NCI-H446 (cell line): Measurements from ENCODE around the gene NDUFAF2.
A peak's percentile ranks its signal among the peaks of the same experiment; 100 is the strongest.
"Not testable (repeated sequence)": the region's sequence is repeated elsewhere in the genome, so short reads cannot be mapped to it uniquely, and the experiment has no call there.

Experiments used
- DNase-seq, 2 experiments: peaks; one replicate each; lab custom pipeline; 2025; lab: John Stamatoyannopoulos, UW

Gene NDUFAF2

DNA sequence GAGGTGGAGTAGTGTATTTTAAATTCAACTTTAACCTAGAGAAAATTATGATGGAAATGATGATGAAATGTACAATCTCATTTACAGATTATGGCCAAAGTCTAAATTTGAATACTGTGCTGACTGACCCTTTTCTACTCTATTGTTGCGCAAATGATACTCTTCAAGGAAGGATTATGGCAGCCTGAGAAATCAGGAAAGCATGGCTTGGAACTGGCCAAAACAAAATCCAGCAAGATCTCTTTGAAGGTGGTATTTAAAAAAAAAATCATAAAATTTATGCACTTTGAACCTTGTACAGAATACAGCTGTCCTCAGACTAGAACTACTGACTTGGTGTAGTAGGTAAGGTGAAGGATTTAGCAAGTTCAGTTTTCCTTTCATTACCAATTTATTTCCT lies 105.3 kb downstream of the NDUFAF2 start:
- no peak for DNase-seq

DNA sequence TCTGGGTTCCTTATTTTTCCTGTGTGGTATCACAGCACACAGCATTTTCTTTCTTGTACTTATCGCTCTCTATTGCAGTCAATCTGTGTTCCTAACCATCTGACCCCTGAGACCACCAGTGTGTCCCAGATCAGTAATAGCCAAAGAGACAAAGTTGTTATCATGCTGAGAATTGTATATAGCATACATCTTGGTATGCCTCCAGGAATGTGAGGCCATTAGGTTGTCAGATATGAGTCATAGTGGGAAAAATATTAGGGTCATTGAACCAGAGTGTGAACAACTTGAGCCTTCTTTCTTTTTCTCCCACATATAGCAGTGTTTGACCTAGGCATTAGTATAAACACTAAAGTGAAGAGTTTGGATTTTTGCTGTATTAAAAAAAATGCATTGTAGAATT lies 106.3 kb downstream of the NDUFAF2 start:
- no peak for DNase-seq

GRCh38 chr5:61052882-61053281 lies 107.9 kb downstream of the NDUFAF2 start:
- no peak for DNase-seq

- no peak for DNase-seq
Measured at GRCh38 chr5:61053937-61054336, 108.9 kb downstream of the NDUFAF2 start.

DNA sequence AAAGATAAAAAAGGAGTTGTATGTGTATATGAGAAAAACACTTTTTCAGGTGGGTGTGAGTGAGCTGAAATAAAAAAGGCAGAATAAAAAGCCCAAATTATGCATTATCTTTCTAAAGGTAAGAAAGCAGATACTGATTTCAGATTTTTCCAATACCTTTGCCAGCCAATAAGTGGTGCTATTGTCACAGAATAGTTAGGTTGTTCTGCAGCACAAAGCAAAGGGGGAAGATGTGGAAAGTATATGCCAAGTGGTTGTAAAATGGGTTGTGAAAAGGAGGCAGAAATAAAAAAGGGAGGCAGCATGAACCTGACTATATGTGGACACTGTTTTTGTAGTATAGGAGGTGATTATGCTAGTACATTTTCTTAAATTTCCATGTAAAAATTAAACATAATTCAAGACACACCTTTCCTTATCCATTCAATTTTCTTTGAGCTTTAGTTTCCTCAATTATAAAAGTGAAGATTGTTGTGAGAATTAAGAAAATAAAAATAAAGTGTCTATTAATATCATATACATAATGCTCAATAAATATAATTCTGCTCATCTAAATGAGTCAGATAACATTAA lies 110.5 kb downstream of the NDUFAF2 start:
- peak; percentile 8 to 45 for DNase-seq

- no peak for DNase-seq
Measured at GRCh38 chr5:61059499-61059898, 114.5 kb downstream of the NDUFAF2 start.

- no peak for DNase-seq
Measured at GRCh38 chr5:61069150-61069549, 124.1 kb downstream of the NDUFAF2 start.

GRCh38 chr5:61071526-61071925 lies 126.5 kb downstream of the NDUFAF2 start:
- DNase-seq: no peak

- no peak for DNase-seq
Measured at GRCh38 chr5:61076626-61077025, 131.6 kb downstream of the NDUFAF2 start.

GRCh38 chr5:61081741-61082140 lies 136.7 kb downstream of the NDUFAF2 start:
- DNase-seq: no peak

DNA sequence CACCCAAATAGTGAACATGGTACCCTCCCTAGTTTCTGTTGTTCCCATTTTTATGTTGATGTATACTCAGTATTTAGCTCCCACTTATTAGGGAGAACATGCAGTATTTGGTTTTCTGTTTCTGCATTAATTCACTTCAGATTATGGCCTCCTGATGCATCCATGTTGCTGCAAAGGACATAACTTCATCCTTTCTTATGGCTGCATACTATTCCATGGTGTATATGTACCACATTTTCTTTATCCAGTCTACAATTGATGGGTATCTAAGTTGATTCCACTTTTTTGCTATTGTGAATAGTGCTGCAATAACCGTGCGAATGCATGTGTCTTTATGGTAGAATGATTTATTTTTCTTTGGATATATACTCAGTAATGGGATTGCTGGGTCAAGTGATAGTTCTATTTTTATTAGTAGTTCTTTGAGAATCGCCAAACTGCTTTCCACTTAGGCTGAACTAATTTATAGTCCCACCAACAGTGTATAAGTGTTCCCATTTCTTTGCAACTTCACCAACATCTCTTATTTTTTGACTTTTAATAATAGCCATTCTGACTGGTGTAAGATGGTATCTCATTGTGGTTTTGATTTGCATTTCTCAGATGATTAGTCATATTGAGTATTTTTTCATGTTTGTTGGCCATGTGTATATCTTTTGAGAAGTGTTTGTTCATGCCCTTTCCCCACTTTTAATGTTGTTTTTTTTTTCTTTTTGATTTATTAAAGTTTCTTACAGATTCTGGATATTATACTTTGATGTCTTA lies 137.7 kb downstream of the NDUFAF2 start:
- DNase-seq: no peak

DNA sequence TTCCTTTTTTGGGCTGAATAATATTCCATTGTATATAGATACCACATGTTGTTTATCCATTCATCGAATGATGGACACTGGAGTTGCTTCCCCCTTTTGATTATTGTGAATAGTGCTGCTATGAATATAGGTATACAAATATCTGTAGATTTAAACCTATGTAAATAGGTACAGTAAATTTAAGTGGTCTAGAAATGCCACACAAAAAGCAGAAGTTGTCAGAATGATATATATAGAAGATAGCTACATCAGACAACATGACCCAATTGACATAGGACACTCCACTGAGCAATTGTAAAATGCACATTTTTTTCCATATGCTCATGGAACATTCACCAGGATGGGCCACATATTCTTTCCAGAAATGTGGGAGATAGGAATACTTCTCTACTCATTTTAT lies 139.7 kb downstream of the NDUFAF2 start:
- no peak for DNase-seq

DNA sequence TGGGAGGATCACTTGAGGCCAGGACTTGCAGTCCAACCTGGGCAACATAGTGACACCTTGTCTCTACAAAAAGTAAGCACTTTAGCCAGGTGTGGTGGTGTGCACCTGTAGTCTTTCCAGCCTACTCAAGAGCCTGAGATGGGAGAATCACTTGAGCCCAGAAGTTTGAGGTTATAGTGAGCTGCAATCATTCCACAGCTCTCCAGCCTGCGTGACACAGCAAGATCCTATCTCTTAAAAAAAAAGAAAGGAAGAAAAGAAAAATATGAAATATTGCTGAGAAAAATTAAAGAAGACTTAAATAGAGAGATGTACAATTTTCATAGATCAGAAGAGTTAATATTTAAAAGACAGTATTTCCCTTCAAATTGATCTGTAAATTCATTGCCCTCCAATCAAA lies 140.9 kb downstream of the NDUFAF2 start:
- DNase-seq: no peak

DNA sequence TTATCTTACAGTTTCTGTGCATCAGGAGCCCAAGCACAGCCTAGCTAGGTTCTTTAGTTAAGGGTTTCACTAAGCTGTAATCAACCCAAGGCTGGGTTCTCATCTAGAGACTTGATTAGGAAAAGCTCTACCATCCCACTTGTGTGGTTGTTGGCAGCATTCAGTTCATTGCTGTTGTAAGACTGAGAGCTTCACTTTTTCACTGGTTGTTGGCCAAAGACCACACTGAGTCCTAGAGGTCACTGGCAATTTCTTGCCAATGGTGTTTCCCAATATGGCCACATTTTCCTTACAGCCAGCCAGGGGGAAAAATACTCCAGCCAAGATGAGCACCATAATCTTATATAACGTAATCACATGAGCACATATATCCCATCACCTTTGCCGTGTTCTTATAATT lies 142.9 kb downstream of the NDUFAF2 start:
- no peak for DNase-seq

GRCh38 chr5:61089351-61089750 lies 144.3 kb downstream of the NDUFAF2 start:
- no peak for DNase-seq

DNA sequence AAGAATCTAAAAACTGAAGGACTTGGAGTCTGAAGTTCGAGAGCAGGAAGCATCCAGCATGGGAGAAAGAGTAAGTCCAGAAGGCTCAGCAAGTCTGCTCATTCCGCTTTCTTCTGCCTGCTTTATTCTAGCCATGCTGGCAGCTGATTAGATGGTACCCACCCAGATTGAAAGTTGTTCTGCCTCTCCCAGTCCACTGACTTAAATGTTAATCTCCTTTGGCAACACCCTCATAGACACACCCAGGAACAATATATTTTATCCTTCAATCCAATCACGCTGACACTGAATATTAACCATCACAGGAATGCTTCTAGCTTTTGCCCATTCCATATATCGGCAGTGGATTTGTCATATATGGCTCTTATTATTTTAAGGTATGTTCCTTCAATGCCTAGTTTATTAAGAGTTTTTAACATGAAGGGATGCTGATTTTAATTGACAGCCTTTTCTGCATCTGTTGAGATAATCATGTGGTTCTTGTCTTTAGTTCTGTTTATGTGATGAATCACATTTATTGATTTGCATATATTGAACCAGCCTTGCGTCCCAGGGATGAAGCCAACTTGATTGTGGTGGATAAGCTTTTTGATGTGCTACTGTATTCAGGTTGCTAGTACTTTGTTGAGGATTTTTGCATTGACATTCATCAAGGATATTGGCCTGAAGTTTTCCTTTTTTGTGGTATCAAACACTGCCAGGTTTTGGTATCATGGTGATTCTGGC lies 148.2 kb downstream of the NDUFAF2 start:
- DNase-seq: not testable (repeated sequence)

DNA sequence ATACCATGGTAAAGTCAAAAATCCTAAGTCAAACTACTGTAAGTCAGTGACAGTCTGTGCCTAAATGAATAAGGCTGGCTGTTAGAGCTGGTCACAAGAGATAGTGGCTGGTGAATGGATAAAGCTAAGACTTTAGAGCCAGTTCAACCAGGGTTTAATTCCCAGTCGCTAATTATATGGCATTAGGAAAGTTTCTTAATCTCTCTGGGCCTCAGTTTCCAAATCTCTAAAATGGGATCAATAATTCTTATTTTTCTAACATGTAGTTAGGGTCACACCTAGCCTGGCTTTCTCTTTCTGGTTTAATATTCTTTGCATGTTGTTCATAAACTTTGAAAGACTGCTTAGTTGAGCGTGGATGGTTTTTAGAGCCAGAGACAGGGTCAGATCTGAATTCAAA lies 152.5 kb downstream of the NDUFAF2 start:
- no peak for DNase-seq

GRCh38 chr5:61098251-61098995 lies 153.4 kb downstream of the NDUFAF2 start:
- no peak for DNase-seq

DNA sequence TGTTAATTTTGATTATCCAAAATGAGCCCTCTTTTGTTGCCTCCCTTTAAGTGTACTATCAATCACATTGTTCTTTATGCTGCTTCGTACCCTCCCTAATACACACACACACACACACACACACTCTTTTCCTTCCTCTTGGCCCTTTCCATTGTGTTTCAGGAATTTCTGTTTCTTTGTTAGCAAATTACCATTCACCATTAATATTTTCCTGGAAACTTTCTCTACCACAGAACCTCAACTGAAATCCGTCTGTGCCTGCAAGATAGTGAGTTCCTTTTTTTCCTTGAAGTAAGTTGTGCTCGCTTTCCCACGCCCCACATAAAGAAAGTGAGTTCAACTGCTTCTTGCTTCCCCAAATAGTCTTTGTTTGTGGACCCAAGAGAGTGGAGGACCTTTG lies 155.4 kb downstream of the NDUFAF2 start:
- no peak for DNase-seq

- no peak for DNase-seq
Measured at GRCh38 chr5:61114441-61114840, 169.4 kb downstream of the NDUFAF2 start.

GRCh38 chr5:61115968-61116367 lies 171.0 kb downstream of the NDUFAF2 start:
- no peak for DNase-seq

GRCh38 chr5:61119066-61119465 lies 174.1 kb downstream of the NDUFAF2 start:
- no peak for DNase-seq

DNA sequence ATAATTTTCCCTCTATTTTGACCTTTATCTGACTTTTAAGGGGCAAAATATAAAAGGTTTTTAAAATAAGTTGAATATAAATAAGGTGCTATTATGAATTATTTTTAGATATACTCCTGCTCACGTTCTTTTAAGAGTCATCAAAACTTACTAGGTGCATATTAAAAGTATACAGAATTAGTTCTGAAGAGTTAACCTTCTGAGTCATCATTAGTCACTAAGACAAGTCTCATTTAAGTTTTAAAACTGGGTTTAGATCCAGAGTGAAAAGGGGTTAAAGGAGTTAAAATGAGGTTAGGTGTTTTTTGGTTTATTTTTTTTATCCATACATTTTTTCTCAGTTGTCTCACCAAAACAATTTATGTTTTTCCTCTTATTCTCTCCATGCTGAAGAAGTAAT lies 175.5 kb downstream of the NDUFAF2 start:
- DNase-seq: no peak
